ENCODE data around the gene TP53BP2.

DNA sequence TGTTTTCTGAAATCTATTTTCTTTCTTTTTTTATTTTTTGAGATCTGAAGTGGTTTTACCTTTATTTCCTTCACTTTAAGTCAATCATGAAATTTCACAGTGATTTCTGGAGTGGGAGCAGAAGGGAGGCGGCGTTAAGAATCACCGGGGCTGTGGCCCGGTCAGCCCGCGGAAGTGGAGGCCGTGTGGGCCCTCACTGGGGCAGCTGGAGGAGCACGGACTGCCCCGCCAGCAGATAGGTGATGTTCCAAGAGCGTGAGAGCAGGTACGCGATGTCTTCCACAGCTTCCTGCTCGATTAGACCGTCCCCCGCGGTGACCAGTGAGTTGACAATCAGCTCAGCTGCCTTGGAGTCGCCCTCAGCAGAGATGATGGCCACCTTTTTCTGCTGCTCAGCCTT is 10.6 kb upstream of the TP53BP2 start:
- no peak for TF ChIP-seq HDAC2 (IDR thresholded peaks at IDR 0.05)
- TF ChIP-seq, protein P1, sequence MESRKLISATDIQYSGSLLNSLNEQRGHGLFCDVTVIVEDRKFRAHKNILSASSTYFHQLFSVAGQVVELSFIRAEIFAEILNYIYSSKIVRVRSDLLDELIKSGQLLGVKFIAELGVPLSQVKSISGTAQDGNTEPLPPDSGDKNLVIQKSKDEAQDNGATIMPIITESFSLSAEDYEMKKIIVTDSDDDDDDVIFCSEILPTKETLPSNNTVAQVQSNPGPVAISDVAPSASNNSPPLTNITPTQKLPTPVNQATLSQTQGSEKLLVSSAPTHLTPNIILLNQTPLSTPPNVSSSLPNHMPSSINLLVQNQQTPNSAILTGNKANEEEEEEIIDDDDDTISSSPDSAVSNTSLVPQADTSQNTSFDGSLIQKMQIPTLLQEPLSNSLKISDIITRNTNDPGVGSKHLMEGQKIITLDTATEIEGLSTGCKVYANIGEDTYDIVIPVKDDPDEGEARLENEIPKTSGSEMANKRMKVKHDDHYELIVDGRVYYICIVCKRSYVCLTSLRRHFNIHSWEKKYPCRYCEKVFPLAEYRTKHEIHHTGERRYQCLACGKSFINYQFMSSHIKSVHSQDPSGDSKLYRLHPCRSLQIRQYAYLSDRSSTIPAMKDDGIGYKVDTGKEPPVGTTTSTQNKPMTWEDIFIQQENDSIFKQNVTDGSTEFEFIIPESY (IDR thresholded peaks at IDR 0.05): no peak

Measured in GM12878 (cell line).